Ishikawa (cell line): ENCODE data around the gene TXNRD3.

Experiments used
- CEBPB ChIP-seq: IDR thresholded peaks from 2 replicates; pipeline ENCODE4 v1.6.1; 2012
- CREB1 ChIP-seq: IDR thresholded peaks from 2 replicates; pipeline ENCODE4 v1.6.1; 2012; ENCODE audit warnings: low read depth
- EGR1 ChIP-seq: IDR thresholded peaks from 2 replicates; pipeline ENCODE4 v1.6.1; 2012
- EP300 ChIP-seq: IDR thresholded peaks from 2 replicates; pipeline ENCODE4 v1.6.1; 2012; ENCODE audit warnings: borderline replicate concordance
- FOXM1 ChIP-seq: IDR thresholded peaks from 2 replicates; pipeline ENCODE4 v1.6.1; 2012; ENCODE audit warnings: low read depth, borderline replicate concordance
- MAX ChIP-seq: IDR thresholded peaks from 2 replicates; pipeline ENCODE4 v1.6.1; 2012
- NFIC ChIP-seq: IDR thresholded peaks from 2 replicates; pipeline ENCODE4 v1.6.1; 2012
- RAD21 ChIP-seq: IDR thresholded peaks from 2 replicates; pipeline ENCODE4 v1.6.1; 2012; ENCODE audit warnings: low read depth
- REST ChIP-seq: IDR thresholded peaks from 2 replicates; pipeline ENCODE4 v1.6.1; 2012; ENCODE audit warnings: low read depth, mild to moderate bottlenecking
- TAF1 ChIP-seq: IDR thresholded peaks from 2 replicates; pipeline ENCODE4 v1.6.1; 2012; ENCODE audit warnings: low read depth, mild to moderate bottlenecking
- TCF12 ChIP-seq: IDR thresholded peaks from 2 replicates; pipeline ENCODE4 v1.6.1; 2012; ENCODE audit warnings: low read depth
- TEAD4 ChIP-seq: IDR thresholded peaks from 2 replicates; pipeline ENCODE4 v1.6.1; 2012
- USF1 ChIP-seq: IDR thresholded peaks from 2 replicates; pipeline ENCODE4 v1.6.1; 2012
- YY1 ChIP-seq: IDR thresholded peaks from 2 replicates; pipeline ENCODE4 v1.6.1; 2012; ENCODE audit warnings: low read depth
- ZBTB7A ChIP-seq: IDR thresholded peaks from 2 replicates; pipeline ENCODE4 v1.6.1; 2012; ENCODE audit warnings: low read depth

The TXNRD3 gene

GRCh38 chr3:126683069-126683468 is 28.1 kb upstream of the TXNRD3 start:
- TF ChIP-seq MAX (no peak), FOXM1 (no peak), NFIC (no peak), RAD21 (no peak), REST (no peak), ZBTB7A (no peak), CEBPB (no peak), EP300 (no peak), TEAD4 (no peak), CREB1 (no peak), TAF1 (no peak), EGR1 (no peak)

- TF ChIP-seq TAF1, result no peak
- TF ChIP-seq EGR1, result no peak
- TF ChIP-seq REST, result no peak
- no peak for TF ChIP-seq RAD21
- no peak for TF ChIP-seq YY1
- TF ChIP-seq MAX, result no peak
- TF ChIP-seq CREB1, result no peak
These were observed 27.1 kb upstream of the TXNRD3 start for GRCh38 chr3:126682009-126682408.

GRCh38 chr3:126680667-126681055 is 25.7 kb upstream of the TXNRD3 start:
- TF ChIP-seq NFIC, result no peak
- TF ChIP-seq USF1, result no peak
- no peak for TF ChIP-seq ZBTB7A
- TF ChIP-seq EP300, result no peak
- TF ChIP-seq CEBPB, result no peak
- TF ChIP-seq MAX, result no peak
- TF ChIP-seq CREB1, result no peak
- no peak for TF ChIP-seq TCF12
- TF ChIP-seq RAD21, result no peak

- no peak for TF ChIP-seq NFIC
- no peak for TF ChIP-seq YY1
- no peak for TF ChIP-seq CREB1
- no peak for TF ChIP-seq FOXM1
- no peak for TF ChIP-seq REST
- no peak for TF ChIP-seq TAF1
- no peak for TF ChIP-seq TEAD4
- no peak for TF ChIP-seq MAX
- TF ChIP-seq ZBTB7A, result no peak
- no peak for TF ChIP-seq USF1
- TF ChIP-seq TCF12, result no peak
- TF ChIP-seq RAD21, result no peak
- TF ChIP-seq CEBPB, result no peak
- TF ChIP-seq EP300, result no peak
- no peak for TF ChIP-seq EGR1
These were observed 25.1 kb upstream of the TXNRD3 start for GRCh38 chr3:126679831-126680666.
